KMS-11 (cell line): ENCODE measurements around the gene PNMA3.

Source experiments
- H2AFZ ChIP-seq: fragments of 200-600 bp; sonication (generic); 2 replicates; pipeline ENCODE4 v1.6.1; 2016; ENCODE audit warnings: antibody characterized with exemption, mixed run types, low read depth
- H3K27ac ChIP-seq: fragments of 200-600 bp; sonication (generic); 2 replicates; pipeline ENCODE4 v1.6.1; 2016; ENCODE audit warnings: mild to moderate bottlenecking, mixed run types
- H3K27me3 ChIP-seq: fragments of 200-600 bp; sonication (generic); 2 replicates; pipeline ENCODE4 v1.6.1; 2017; ENCODE audit warnings: mild to moderate bottlenecking, low read depth, mixed run types, moderate library complexity; ENCODE audit not compliant: insufficient read depth
- H3K36me3 ChIP-seq: fragments of 200-600 bp; sonication (generic); 2 replicates; pipeline ENCODE4 v1.6.1; 2017; ENCODE audit warnings: mild to moderate bottlenecking, mixed run types; ENCODE audit not compliant: insufficient read depth
- H3K4me1 ChIP-seq: fragments of 200-600 bp; sonication (generic); 2 replicates; pipeline ENCODE4 v1.6.1; 2016; ENCODE audit warnings: mild to moderate bottlenecking, low read depth, mixed run types; ENCODE audit not compliant: poor library complexity, severe bottlenecking
- H3K4me2 ChIP-seq: fragments of 200-600 bp; sonication (generic); 2 replicates; pipeline ENCODE4 v1.7.0; 2016; ENCODE audit warnings: mild to moderate bottlenecking, mixed run types
- H3K4me3 ChIP-seq: fragments of 200-600 bp; sonication (generic); IDR thresholded peaks from 2 replicates; pipeline ENCODE4 v1.6.1; 2017; ENCODE audit warnings: low read depth, low read length, mixed read lengths; ENCODE audit not compliant: insufficient read depth
- H3K79me2 ChIP-seq: fragments of 200-600 bp; sonication (generic); 2 replicates; pipeline ENCODE4 v1.6.1; 2016; ENCODE audit warnings: low read depth, mixed run types; ENCODE audit not compliant: insufficient read depth
- H3K9ac ChIP-seq: fragments of 200-600 bp; sonication (generic); 2 replicates; pipeline ENCODE4 v1.6.1; 2016; ENCODE audit warnings: mild to moderate bottlenecking, mixed run types
- H4K20me1 ChIP-seq: fragments of 200-600 bp; sonication (generic); 2 replicates; pipeline ENCODE4 v1.6.1; 2016; ENCODE audit warnings: mild to moderate bottlenecking, mixed run types; ENCODE audit not compliant: insufficient read depth
- TF ChIP-seq, protein P1 (sequence below): fragments of 200-600 bp; sonication (generic); conservative IDR thresholded peaks from 2 replicates; pipeline ENCODE4 v1.6.1; 2017; ENCODE audit warnings: low read depth, mild to moderate bottlenecking, antibody characterized with exemption, low read length, moderate library complexity, mixed read lengths

PNMA3 gene

DNA sequence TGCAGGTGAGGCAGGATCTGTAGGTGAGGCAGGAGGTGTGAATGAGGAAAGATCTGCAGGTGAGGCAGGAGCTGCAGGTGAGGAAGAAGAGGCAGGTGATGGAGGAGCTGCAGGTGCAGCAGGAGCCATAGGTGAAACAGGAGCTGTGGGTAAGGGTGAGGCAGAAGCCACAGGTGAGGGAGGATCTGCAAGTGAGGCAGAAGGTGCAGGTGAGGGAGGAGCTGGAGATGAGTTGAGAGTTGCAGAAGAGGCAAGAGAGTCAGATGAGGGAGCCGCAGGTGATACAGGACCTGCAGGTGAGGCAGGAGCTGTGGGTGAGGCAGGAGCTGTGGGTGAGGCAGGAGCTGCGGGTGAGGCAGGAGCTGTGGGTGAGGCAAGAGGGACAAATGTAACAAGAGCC is 27.1 kb upstream of the PNMA3 start:
- no peaks in the 10 kb centered on the region for H4K20me1 ChIP-seq
- H3K27ac ChIP-seq = no peak overlapping the region
- H3K4me3 ChIP-seq = no peak overlapping the region
- H3K9ac ChIP-seq = no peak overlapping the region
- H3K36me3 ChIP-seq = no peaks in the 10 kb centered on the region
- no peaks in the 10 kb centered on the region for H3K27me3 ChIP-seq
- no peaks in the 10 kb centered on the region for H3K79me2 ChIP-seq
- H3K4me1 ChIP-seq = no peaks in the 10 kb centered on the region
- no peak overlapping the region for H3K4me2 ChIP-seq
- no peak overlapping the region for H2AFZ ChIP-seq
- TF ChIP-seq, protein P1, sequence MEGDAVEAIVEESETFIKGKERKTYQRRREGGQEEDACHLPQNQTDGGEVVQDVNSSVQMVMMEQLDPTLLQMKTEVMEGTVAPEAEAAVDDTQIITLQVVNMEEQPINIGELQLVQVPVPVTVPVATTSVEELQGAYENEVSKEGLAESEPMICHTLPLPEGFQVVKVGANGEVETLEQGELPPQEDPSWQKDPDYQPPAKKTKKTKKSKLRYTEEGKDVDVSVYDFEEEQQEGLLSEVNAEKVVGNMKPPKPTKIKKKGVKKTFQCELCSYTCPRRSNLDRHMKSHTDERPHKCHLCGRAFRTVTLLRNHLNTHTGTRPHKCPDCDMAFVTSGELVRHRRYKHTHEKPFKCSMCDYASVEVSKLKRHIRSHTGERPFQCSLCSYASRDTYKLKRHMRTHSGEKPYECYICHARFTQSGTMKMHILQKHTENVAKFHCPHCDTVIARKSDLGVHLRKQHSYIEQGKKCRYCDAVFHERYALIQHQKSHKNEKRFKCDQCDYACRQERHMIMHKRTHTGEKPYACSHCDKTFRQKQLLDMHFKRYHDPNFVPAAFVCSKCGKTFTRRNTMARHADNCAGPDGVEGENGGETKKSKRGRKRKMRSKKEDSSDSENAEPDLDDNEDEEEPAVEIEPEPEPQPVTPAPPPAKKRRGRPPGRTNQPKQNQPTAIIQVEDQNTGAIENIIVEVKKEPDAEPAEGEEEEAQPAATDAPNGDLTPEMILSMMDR = no peak

GRCh38 chrX:153029875-153030274 is 26.4 kb upstream of the PNMA3 start:
- H3K27ac ChIP-seq = no peak overlapping the region
- H3K9ac ChIP-seq = no peak overlapping the region
- no peaks in the 10 kb centered on the region for H3K4me1 ChIP-seq
- no peak overlapping the region for H3K4me3 ChIP-seq
- H3K79me2 ChIP-seq = no peaks in the 10 kb centered on the region
- H4K20me1 ChIP-seq = no peaks in the 10 kb centered on the region
- H3K4me2 ChIP-seq = no peak overlapping the region
- no peak overlapping the region for H2AFZ ChIP-seq
- H3K27me3 ChIP-seq = no peaks in the 10 kb centered on the region
- TF ChIP-seq, protein P1 = no peak
- no peaks in the 10 kb centered on the region for H3K36me3 ChIP-seq

DNA sequence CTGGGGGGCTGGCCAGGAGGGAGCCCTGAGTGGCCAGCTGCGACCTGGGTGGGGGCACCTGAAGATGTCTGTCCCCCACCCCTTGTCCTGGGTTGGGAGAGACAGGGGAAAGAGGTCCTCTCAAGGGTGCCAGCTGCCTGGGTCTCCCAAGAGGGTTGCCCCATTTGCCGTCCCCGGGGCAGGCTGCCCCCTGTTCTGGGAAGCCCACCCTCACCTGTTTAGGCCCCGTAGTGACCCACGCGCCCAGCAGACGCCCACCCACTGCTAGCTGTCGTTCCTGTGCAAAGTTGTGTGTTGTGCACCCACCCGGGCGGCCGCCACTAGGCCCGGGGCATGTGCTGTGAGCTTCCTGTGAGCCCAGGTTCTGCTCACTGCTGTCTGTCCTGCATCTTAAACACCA is 25.5 kb upstream of the PNMA3 start:
- no peak overlapping the region for H3K27ac ChIP-seq
- H3K27me3 ChIP-seq = no peaks in the 10 kb centered on the region
- H3K36me3 ChIP-seq = no peaks in the 10 kb centered on the region
- H3K4me2 ChIP-seq = no peak overlapping the region
- H3K4me1 ChIP-seq = no peaks in the 10 kb centered on the region
- H4K20me1 ChIP-seq = no peaks in the 10 kb centered on the region
- H3K79me2 ChIP-seq = no peaks in the 10 kb centered on the region
- H3K9ac ChIP-seq = no peak overlapping the region
- no peak overlapping the region for H2AFZ ChIP-seq
- TF ChIP-seq, protein P1 = no peak
- H3K4me3 ChIP-seq = no peak overlapping the region

DNA sequence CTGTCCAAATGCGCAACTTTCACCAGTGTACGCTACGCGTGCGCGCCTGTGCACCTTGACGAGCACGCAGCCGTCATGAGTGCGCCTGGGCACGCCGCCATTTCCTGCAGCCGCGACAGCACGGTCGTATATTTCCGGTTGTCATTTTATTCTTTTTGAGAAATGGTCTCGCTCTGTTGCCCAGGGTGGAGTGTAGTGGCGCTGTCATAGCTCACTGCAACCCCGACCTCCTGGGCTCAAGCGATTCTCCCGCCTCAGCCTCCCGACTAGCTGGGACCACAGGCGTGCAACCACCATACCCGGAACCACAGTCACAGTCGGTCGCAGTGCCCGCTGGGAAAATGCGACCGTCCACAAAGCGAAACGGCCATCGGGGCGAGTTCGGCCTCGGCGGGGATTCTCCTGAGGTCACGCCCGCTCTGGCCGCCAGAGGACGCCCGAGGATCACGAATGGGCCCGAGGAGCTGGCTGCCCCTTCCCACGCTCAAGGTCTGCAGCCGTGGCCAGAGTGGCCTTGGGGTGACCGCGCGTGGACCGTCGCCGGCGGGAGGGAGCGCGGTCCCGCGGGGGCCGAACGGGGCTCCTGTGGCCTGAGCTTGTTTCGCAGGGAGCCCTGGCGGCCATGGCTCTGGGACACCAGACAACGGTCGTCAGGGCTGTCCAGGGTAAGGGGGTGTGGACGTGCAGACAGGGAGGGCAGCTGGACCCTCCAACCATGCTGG is 23.7 kb upstream of the PNMA3 start:
- no peaks in the 10 kb centered on the region for H3K27me3 ChIP-seq
- no peak overlapping the region for H3K4me2 ChIP-seq
- H3K36me3 ChIP-seq = no peaks in the 10 kb centered on the region
- no peaks in the 10 kb centered on the region for H3K79me2 ChIP-seq
- no peak overlapping the region for H3K9ac ChIP-seq
- TF ChIP-seq, protein P1 = peak; percentile 80
- no peak overlapping the region for H3K4me3 ChIP-seq
- no peak overlapping the region for H3K27ac ChIP-seq
- peak overlapping the region; percentile 38; the same call in 1 of the 2 replicates for H2AFZ ChIP-seq
- H4K20me1 ChIP-seq = no peaks in the 10 kb centered on the region
- H3K4me1 ChIP-seq = no peaks in the 10 kb centered on the region
